Panc1 (cell line): Measurements from ENCODE around the gene VTI1A. TPM values are rescaled to one million over a fixed set of nuclear protein-coding genes. Genes with fewer than 3 reads are reported as not detected.

Source experiments
- ATAC-seq: fragments of 200-7000 bp; cut with Tn5 transposase; 2 replicates; pipeline ENCODE4 v1.9.1; 2020; ENCODE audit warnings: mild to moderate bottlenecking, moderate library complexity
- BruUV-seq: library from RNA; stranded (reverse); fragments of 400-500 nt; replicated peaks from 2 replicates; lab custom pipeline; 2021; lab: Mats Ljungman, UMichigan
- CTCF ChIA-PET: fragments of 300-600 bp; sonication (Branson Sonifier 250); formaldehyde crosslinking; loops from one replicate; lab custom pipeline; 2022; ENCODE audit warnings: antibody characterized with exemption; lab: Charles Lee
- POLR2A ChIA-PET: fragments of 300-600 bp; sonication (Branson Sonifier 250); formaldehyde crosslinking; loops from one replicate; lab custom pipeline; 2022; ENCODE audit warnings: antibody characterized with exemption; lab: Charles Lee
- DNase-seq: peaks from one replicate; pipeline ENCODE4 v3.0.0-alpha.2; 2010; ENCODE audit warnings: low read depth, low spot score
- H3K27ac ChIP-seq: 2 replicates; pipeline ENCODE4 v1.5.1; 2011; ENCODE audit warnings: mild to moderate bottlenecking, low read length, inconsistent platforms
- H3K27me3 ChIP-seq: fragments of 200-500 bp; sonication (Bioruptor generic); 2 replicates; pipeline ENCODE4 v1.6.0; 2014; ENCODE audit warnings: low read length, inconsistent platforms; ENCODE audit not compliant: control insufficient read depth, insufficient read depth
- H3K36me3 ChIP-seq: fragments of 200-500 bp; sonication (Bioruptor generic); 2 replicates; pipeline ENCODE4 v1.5.1; 2014; ENCODE audit warnings: inconsistent platforms, mild to moderate bottlenecking, low read length, moderate library complexity; ENCODE audit not compliant: control insufficient read depth, insufficient read depth
- H3K4me1 ChIP-seq: 2 replicates; pipeline ENCODE4 v1.5.1; 2011; ENCODE audit warnings: inconsistent platforms, mild to moderate bottlenecking, low read length, moderate library complexity; ENCODE audit not compliant: control insufficient read depth, insufficient read depth
- H3K4me3 ChIP-seq, 2 experiments: 2 replicates each; pipeline ENCODE4 v1.5.1; 2011 to 2012; ENCODE audit warnings: low read depth in 2 of 2, low read length in 2 of 2, mild to moderate bottlenecking in 2 of 2, inconsistent platforms in 1 of 2, moderate library complexity in 1 of 2
- H3K9me3 ChIP-seq: fragments of 200-500 bp; sonication (Bioruptor generic); 2 replicates; pipeline ENCODE4 v1.5.1; 2014; ENCODE audit warnings: low read depth, mild to moderate bottlenecking, inconsistent platforms, low read length, moderate library complexity; ENCODE audit not compliant: control insufficient read depth, insufficient read depth
- CTCF ChIP-seq: fragments of 450-650 bp; IDR thresholded peaks from 2 replicates; pipeline ENCODE4 v1.5.1; 2017; ENCODE audit warnings: mild to moderate bottlenecking
- POLR2AphosphoS5 ChIP-seq: IDR thresholded peaks from 2 replicates; pipeline ENCODE4 v1.6.1; 2012; ENCODE audit warnings: mild to moderate bottlenecking, low read depth, low read length, moderate library complexity
- SIN3A ChIP-seq: IDR thresholded peaks from 2 replicates; pipeline ENCODE4 v1.6.1; 2012; ENCODE audit warnings: low read depth, mild to moderate bottlenecking, low read length, moderate library complexity, borderline replicate concordance; ENCODE audit not compliant: insufficient read depth
- TCF7L2 ChIP-seq: IDR thresholded peaks from 2 replicates; pipeline ENCODE4 v1.6.1; 2011; ENCODE audit warnings: mild to moderate bottlenecking, low read depth, low read length, inconsistent platforms
- in situ Hi-C: cut with HindIII; loops from 2 replicates; pipeline ENCODE4 v1.10.0; 2016; ENCODE audit warnings: low sequenced_read_pairs, low pct_unique_long_range_greater_than_20kb
- intact Hi-C: fragments of 100-400 bp; cut with micrococcal nuclease; formaldehyde crosslinking; loops from one replicate; pipeline ENCODE4 v1.10.0; 2022; ENCODE audit not compliant: unreplicated experiment
- total RNA-seq: library from RNA; stranded (reverse); gene quantifications from one replicate; pipeline ENCODE4 v1.2.1, GENCODE V29; 2021; ENCODE audit not compliant: unreplicated experiment
- TF ChIP-seq, protein P1 (sequence below), 2 experiments: IDR thresholded peaks; 2 replicates each; pipeline ENCODE4 v1.6.1; 2011 to 2012; ENCODE audit warnings: low read depth in 2 of 2, control low read depth in 1 of 2, low read length in 1 of 2, mild to moderate bottlenecking in 1 of 2, moderate library complexity in 1 of 2; ENCODE audit not compliant: insufficient read depth in 1 of 2

The VTI1A gene
- total RNA-seq, 1 experiment from 2014 or later, result 36.3 TPM

GRCh38 chr10:112839928-112840654, 393.1 kb downstream of the VTI1A start:
- Histone ChIP-seq H3K9me3 (no peaks in the 10 kb centered on the region), H3K27ac (no peak overlapping the region), H3K27me3 (no peaks in the 10 kb centered on the region), H3K4me1 (no peaks in the 10 kb centered on the region; the same call in 1 of the 2 replicates), H3K36me3 (no peaks in the 10 kb centered on the region), H3K4me3 (no peak overlapping the region)
- DNase-seq (no peak), ATAC-seq (no peak)
- TF ChIP-seq TCF7L2 (no peak), POLR2AphosphoS5 (no peak), SIN3A (no peak), CTCF (no peak)
- TF ChIP-seq, protein P1, sequence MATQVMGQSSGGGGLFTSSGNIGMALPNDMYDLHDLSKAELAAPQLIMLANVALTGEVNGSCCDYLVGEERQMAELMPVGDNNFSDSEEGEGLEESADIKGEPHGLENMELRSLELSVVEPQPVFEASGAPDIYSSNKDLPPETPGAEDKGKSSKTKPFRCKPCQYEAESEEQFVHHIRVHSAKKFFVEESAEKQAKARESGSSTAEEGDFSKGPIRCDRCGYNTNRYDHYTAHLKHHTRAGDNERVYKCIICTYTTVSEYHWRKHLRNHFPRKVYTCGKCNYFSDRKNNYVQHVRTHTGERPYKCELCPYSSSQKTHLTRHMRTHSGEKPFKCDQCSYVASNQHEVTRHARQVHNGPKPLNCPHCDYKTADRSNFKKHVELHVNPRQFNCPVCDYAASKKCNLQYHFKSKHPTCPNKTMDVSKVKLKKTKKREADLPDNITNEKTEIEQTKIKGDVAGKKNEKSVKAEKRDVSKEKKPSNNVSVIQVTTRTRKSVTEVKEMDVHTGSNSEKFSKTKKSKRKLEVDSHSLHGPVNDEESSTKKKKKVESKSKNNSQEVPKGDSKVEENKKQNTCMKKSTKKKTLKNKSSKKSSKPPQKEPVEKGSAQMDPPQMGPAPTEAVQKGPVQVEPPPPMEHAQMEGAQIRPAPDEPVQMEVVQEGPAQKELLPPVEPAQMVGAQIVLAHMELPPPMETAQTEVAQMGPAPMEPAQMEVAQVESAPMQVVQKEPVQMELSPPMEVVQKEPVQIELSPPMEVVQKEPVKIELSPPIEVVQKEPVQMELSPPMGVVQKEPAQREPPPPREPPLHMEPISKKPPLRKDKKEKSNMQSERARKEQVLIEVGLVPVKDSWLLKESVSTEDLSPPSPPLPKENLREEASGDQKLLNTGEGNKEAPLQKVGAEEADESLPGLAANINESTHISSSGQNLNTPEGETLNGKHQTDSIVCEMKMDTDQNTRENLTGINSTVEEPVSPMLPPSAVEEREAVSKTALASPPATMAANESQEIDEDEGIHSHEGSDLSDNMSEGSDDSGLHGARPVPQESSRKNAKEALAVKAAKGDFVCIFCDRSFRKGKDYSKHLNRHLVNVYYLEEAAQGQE (IDR thresholded peaks at IDR 0.05; ENCODE audit: insufficient read depth in 1 of 2, low read depth in 2 of 2, low read length in 1 of 2), result no peak
- in situ Hi-C loops, result no loop called here
- ChIA-PET POLR2A (no interaction called here), CTCF (no interaction called here)
- no TSS peak for BruUV-seq
- intact Hi-C loops, result no loop called here

- no TSS peak for BruUV-seq
- CTCF ChIA-PET, result interaction anchor here (0.6 kb wide), 1 partner anchor 11 kb away, joined by 3 read pairs; no protein-coding TSS in a partner anchor
- no peaks in the 10 kb centered on the region for H3K27me3 ChIP-seq
- intact Hi-C loops, result no loop called here
- no peak for DNase-seq
- no peak overlapping the region for H3K27ac ChIP-seq
- no peak for ATAC-seq
- TF ChIP-seq, protein P1 (IDR thresholded peaks at IDR 0.05; ENCODE audit: insufficient read depth in 1 of 2, low read depth in 2 of 2, low read length in 1 of 2), result no peak
- TF ChIP-seq SIN3A, result no peak
- no peak for TF ChIP-seq POLR2AphosphoS5
- no peak for TF ChIP-seq TCF7L2
- TF ChIP-seq CTCF, result no peak
- in situ Hi-C loops, result no loop called here
- H3K36me3 ChIP-seq, result no peaks in the 10 kb centered on the region
- no peak overlapping the region for H3K4me3 ChIP-seq
- POLR2A ChIA-PET, result no interaction called here
- no peaks in the 10 kb centered on the region; the same call in 1 of the 2 replicates for H3K4me1 ChIP-seq
- no peaks in the 10 kb centered on the region for H3K9me3 ChIP-seq
Observed at GRCh38 chr10:112841549-112841948, 394.5 kb downstream of the VTI1A start.
